Stomach (tissue), 4 donors: ENCODE data around the gene ZNF692.

Experiments
- EP300 ChIP-seq: sonication (generic); formaldehyde crosslinking; IDR thresholded peaks from one replicate; pipeline ENCODE4 v1.6.1; 2017; ENCODE audit warnings: antibody characterized with exemption
- POLR2A ChIP-seq, 4 donors: fragments of 450-650 bp; IDR thresholded peaks; one replicate each; pipeline ENCODE4 v1.6.1; 2016; ENCODE audit warnings: antibody characterized with exemption in 4 of 4, control low read depth in 2 of 4, mild to moderate bottlenecking in 1 of 4, moderate library complexity in 1 of 4
- TF ChIP-seq, protein P1 (sequence below), 7 experiments: fragments of 450-650 bp in 4 of 7; fragments of 200-600 bp in 3 of 7; sonication (generic) in 3 of 7; IDR thresholded peaks; one replicate each; pipeline ENCODE4 v1.5.1; 2016 to 2019; ENCODE audit warnings: antibody characterized with exemption in 7 of 7, control low read depth in 2 of 7, mild to moderate bottlenecking in 1 of 7

- TF ChIP-seq, protein P1, sequence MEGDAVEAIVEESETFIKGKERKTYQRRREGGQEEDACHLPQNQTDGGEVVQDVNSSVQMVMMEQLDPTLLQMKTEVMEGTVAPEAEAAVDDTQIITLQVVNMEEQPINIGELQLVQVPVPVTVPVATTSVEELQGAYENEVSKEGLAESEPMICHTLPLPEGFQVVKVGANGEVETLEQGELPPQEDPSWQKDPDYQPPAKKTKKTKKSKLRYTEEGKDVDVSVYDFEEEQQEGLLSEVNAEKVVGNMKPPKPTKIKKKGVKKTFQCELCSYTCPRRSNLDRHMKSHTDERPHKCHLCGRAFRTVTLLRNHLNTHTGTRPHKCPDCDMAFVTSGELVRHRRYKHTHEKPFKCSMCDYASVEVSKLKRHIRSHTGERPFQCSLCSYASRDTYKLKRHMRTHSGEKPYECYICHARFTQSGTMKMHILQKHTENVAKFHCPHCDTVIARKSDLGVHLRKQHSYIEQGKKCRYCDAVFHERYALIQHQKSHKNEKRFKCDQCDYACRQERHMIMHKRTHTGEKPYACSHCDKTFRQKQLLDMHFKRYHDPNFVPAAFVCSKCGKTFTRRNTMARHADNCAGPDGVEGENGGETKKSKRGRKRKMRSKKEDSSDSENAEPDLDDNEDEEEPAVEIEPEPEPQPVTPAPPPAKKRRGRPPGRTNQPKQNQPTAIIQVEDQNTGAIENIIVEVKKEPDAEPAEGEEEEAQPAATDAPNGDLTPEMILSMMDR (IDR thresholded peaks at IDR 0.05), result no peak
- TF ChIP-seq POLR2A (IDR thresholded peaks at IDR 0.05) (no peak), EP300 (no peak)
Measured at GRCh38 chr1:248855580-248855979, 3.3 kb downstream of the ZNF692 start.
